Activated naive CD4-positive, alpha-beta T cell treated with anti-CD3 and anti-CD28 coated beads, Interleukin-2, amount 10 ng/mL, durations not matched to agents 7 days and 5 days (primary cell): ENCODE results near the gene SLC17A6.

ENCODE experiments used
- CTCF ChIA-PET: fragments of 350-600 bp; sonication (Branson Sonifier 250); formaldehyde crosslinking; loops from one replicate; lab custom pipeline; 2021; ENCODE audit warnings: antibody characterized with exemption; lab: Charles Lee
- DNase-seq: peaks from one replicate; pipeline ENCODE4 v3.0.0-alpha.2; 2020
- H3K27ac Mint-ChIP-seq: one replicate; pipeline ENCODE4 v1.8.0; 2021; ENCODE audit warnings: mild to moderate bottlenecking, moderate library complexity, mixed read lengths
- H3K27me3 Mint-ChIP-seq: one replicate; pipeline ENCODE4 v1.8.0; 2021; ENCODE audit warnings: mild to moderate bottlenecking, mixed read lengths
- H3K36me3 Mint-ChIP-seq: one replicate; pipeline ENCODE4 v1.8.0; 2021; ENCODE audit warnings: mixed read lengths
- H3K4me1 Mint-ChIP-seq: one replicate; pipeline ENCODE4 v1.8.0; 2021; ENCODE audit warnings: mixed read lengths
- H3K4me3 Mint-ChIP-seq: one replicate; pipeline ENCODE4 v1.8.0; 2021; ENCODE audit warnings: mild to moderate bottlenecking, moderate library complexity, mixed read lengths
- H3K9me3 Mint-ChIP-seq: one replicate; pipeline ENCODE4 v1.8.0; 2021; ENCODE audit warnings: mixed read lengths

The SLC17A6 gene

DNA sequence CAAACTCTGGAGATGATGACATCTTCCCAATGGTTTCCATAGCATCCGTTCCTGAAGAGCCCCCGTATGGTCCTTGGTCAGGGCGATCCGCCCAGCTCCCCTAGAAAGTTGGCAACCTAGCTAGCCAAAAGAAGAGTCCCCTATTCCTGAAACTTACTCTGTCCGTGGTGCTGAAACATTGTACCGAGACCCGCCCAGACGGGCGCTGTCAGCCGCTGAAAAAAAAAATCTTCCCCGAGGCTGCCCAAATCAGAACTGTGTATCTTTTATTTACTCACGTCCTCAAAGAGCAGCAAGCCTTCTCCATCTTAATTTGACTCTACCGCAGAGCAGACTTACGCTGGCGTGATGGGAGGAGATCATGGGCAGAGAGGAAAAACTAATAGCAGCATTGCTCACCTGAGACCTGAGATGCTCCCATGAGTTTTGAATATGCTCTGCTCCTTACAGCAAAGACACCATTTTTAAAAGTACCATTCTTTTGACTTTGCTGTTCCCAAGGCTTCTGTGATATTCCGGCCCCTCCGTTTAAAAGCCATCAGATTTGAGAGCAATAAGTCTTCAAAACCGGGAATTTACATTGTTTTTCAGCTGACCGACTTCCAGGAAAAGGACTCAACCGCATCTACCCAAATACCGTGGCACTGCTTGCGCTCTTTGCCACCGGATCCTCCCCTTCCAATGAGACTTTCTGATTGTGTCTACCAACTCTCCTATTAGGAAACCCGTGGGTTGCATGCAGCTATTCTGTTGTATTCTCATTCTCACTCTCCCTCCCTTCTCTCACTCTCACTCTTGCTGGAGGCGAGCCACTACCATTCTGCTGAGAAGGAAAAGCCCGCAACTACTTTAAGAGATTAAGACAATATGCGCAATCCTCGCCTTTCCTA, at the start of gene SLC17A6:
TSS of gene SLC17A6 (plus strand) at position 786 of the 890 bp plus-strand sequence. CDS start 153 bp downstream, outside the sequence.
- DNase-seq, result peak; percentile 43
- Mint-ChIP-seq H3K9me3 (no peaks in the 10 kb centered on the region), H3K27ac (peak within 1 kb of the TSS; percentile 16), H3K36me3 (no peaks in the 10 kb centered on the region), H3K27me3 (peaks cover 46% of the 10 kb centered on the region), H3K4me3 (no peak within 1 kb of the TSS), H3K4me1 (no peaks in the 10 kb centered on the region)
- CTCF ChIA-PET, result interaction anchor here (1.2 kb wide), 1 partner anchor 450 kb away, joined by 4 read pairs; no protein-coding TSS in a partner anchor

DNA sequence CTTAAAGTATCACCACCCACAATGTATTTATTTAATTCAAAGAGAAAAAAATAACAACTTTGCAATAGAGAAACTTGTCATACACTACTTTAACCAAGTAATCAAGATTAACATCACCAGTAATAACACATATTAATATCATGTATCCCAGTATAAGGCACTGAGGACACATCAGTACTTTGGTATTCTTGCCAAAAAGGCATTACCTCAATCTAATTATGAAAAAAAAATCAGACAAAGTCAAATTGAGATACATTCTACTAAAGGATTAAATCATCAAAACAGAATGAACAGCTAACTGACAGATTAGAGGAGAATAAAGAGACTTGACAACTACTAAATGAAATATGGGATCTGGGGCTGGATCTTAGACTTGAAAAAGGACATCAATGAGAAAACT, 35.8 kb upstream of the SLC17A6 start:
- H3K4me1 Mint-ChIP-seq, result no peaks in the 10 kb centered on the region
- no peaks in the 10 kb centered on the region for H3K36me3 Mint-ChIP-seq
- no peak overlapping the region for H3K4me3 Mint-ChIP-seq
- H3K27me3 Mint-ChIP-seq, result peaks cover 4% of the 10 kb centered on the region
- CTCF ChIA-PET, result no interaction called here
- no peaks in the 10 kb centered on the region for H3K9me3 Mint-ChIP-seq
- DNase-seq, result no peak
- no peak overlapping the region for H3K27ac Mint-ChIP-seq

DNA sequence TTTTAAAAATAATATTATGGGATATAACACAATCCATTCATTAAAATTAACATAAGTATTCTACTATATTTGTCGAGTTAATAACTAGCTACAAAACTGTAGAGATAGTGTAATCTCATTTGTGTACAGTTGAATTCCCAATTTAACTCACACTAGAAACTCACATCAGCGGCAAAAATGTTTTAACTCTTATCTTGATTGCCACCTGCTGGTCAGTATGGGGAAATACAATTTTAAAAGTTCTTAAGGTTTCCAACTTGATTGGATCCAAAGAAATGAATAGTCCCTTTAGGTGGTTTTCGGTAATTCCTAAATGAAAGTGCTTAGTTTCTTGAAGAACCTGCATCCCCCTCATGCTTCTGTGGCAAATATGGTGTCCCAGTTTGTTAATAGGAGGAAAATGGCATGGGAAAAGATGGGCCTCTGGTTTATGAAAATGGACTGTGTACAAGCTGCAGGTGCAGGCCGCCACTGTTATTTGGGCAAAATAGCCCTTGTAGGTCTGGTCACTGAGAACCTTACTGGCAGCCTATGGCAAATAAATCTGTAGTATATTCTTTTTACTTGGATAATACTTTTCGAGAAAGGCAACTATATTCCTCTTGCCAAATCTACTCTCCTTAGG, 33.7 kb upstream of the SLC17A6 start:
- Mint-ChIP-seq H3K4me3 (no peak overlapping the region), H3K27me3 (peaks cover 4% of the 10 kb centered on the region), H3K4me1 (no peaks in the 10 kb centered on the region), H3K36me3 (no peaks in the 10 kb centered on the region), H3K27ac (no peak overlapping the region), H3K9me3 (no peaks in the 10 kb centered on the region)
- DNase-seq, result no peak
- CTCF ChIA-PET, result interaction anchor here (0.5 to 1.5 kb wide), 5 partner anchors 9 to 1657 kb away, joined by 3 to 5 read pairs (median 3); no protein-coding TSS in a partner anchor

DNA sequence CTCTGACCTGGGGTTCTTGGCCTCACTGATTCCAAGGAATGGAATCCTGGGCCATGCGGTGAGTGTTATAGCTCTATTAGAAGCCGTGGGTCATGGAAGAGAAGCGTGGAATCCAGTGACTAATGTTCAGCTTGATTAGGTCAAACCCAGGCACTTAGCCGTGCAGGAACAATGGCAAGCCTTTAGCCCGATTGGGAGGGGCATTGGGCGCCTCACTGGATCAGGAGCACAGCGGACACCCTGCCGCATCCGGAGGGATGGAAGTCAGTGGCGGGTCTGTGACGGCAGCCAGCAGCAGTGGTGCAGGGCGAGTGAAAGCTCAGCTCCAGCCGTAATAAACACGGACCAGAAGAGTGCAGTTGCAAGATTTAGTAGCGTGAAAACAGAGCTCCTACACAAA, 20.5 kb upstream of the SLC17A6 start:
- Mint-ChIP-seq H3K27ac (no peak overlapping the region), H3K27me3 (no peaks in the 10 kb centered on the region), H3K4me1 (no peaks in the 10 kb centered on the region), H3K36me3 (no peaks in the 10 kb centered on the region), H3K9me3 (no peaks in the 10 kb centered on the region), H3K4me3 (no peak overlapping the region)
- DNase-seq, result no peak
- CTCF ChIA-PET, result no interaction called here

DNA sequence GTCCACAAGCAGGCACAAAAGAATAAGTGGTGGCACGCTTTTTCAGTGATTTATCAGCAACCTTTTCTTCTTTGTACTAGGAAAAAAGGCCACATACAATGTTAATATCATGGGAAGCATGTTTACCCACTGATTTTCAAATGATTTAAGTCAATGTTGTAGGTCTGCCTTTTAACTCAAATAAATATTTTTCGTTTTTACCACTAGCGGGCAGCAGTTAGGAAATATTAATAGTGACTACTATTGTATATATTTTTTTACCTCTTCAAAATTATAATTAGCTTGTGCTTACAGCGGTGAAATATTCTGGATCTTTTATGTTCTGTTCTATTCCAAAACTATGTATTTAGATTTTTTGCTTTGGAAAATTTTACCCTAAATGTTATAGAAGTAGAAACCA, 6.4 kb upstream of the SLC17A6 start:
- CTCF ChIA-PET, result no interaction called here

DNA sequence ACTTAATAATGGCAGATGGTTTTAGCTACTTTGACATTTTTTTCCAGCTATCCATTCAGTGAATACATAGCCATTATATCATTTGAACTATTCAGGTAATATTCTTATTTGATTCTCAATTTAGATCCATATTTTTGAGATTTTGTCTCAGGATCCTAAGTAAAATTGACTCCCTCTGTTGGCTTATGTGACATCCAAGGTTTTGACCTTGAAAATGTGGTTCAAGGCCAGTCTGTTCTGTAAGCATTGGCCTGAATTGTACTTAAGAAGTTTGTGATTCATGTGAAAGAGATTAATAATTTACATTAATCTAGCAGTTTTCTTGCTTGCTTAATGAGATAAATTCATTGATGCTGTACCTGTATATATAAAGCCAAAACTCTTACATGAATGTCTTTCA, 1.6 kb upstream of the SLC17A6 start:
- Mint-ChIP-seq H3K36me3 (no peaks in the 10 kb centered on the region), H3K27ac (no peak overlapping the region), H3K4me1 (no peaks in the 10 kb centered on the region), H3K4me3 (no peak overlapping the region), H3K9me3 (no peaks in the 10 kb centered on the region), H3K27me3 (peaks cover 33% of the 10 kb centered on the region)
- CTCF ChIA-PET, result interaction anchor here (1.2 kb wide), 1 partner anchor 451 kb away, joined by 4 read pairs; no protein-coding TSS in a partner anchor
- DNase-seq, result no peak

More for the DNA sequence above, 6.4 kb upstream of the SLC17A6 start:
- Mint-ChIP-seq H3K9me3 (no peaks in the 10 kb centered on the region), H3K27ac (no peak overlapping the region), H3K36me3 (no peaks in the 10 kb centered on the region), H3K27me3 (no peaks in the 10 kb centered on the region), H3K4me3 (no peak overlapping the region), H3K4me1 (no peaks in the 10 kb centered on the region)
- DNase-seq, result no peak

DNA sequence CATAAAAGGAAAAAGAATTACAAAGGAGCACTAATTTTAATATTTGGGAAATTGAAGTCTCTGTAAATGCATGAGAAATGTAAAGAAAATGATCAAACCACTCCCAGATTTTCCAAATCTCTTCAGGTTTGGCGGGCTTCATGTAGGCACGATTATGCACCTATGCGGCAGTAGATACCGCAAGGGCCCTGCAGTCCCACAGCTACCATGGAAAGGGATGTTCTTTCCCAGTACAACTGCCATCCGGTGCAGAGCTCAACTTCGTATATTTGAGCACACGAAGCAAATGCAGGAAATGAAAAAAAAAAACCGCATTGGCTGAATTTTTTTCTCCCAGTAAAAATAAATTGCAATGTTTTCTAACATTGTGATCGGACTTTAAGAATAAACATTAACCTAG, 1.4 kb downstream of the SLC17A6 start:
- no peak for DNase-seq
- Mint-ChIP-seq H3K36me3 (no peaks in the 10 kb centered on the region), H3K27me3 (peaks cover 62% of the 10 kb centered on the region), H3K4me3 (no peak overlapping the region), H3K9me3 (no peaks in the 10 kb centered on the region), H3K27ac (no peak overlapping the region), H3K4me1 (no peaks in the 10 kb centered on the region)
- CTCF ChIA-PET, result no interaction called here

DNA sequence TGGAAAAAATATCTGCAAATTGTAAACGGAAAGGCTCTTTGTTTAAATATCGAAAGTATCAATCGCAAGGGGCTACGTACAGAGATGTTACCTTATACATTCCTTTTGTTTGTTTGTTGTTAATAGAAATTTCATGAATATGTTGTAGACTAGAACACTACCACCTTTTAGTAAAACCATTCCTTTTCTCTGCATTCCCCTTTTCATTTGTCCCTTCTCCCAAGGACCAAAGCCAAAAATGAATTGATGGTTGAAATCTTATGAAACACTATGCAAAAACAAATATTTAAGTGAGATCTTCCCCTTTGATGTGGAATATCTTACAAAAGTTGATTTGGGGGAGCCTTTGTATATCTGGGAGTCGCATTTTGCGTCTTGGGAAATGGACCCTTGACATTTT, 2.1 kb downstream of the SLC17A6 start:
- H3K4me3 Mint-ChIP-seq, result no peak overlapping the region
- CTCF ChIA-PET, result interaction anchor here (1.4 kb wide), 1 partner anchor 447 kb away, joined by 3 read pairs; no protein-coding TSS in a partner anchor
- DNase-seq, result no peak
- no peaks in the 10 kb centered on the region for H3K36me3 Mint-ChIP-seq
- no peaks in the 10 kb centered on the region for H3K4me1 Mint-ChIP-seq
- H3K27ac Mint-ChIP-seq, result no peak overlapping the region
- peaks cover 62% of the 10 kb centered on the region for H3K27me3 Mint-ChIP-seq
- no peaks in the 10 kb centered on the region for H3K9me3 Mint-ChIP-seq

DNA sequence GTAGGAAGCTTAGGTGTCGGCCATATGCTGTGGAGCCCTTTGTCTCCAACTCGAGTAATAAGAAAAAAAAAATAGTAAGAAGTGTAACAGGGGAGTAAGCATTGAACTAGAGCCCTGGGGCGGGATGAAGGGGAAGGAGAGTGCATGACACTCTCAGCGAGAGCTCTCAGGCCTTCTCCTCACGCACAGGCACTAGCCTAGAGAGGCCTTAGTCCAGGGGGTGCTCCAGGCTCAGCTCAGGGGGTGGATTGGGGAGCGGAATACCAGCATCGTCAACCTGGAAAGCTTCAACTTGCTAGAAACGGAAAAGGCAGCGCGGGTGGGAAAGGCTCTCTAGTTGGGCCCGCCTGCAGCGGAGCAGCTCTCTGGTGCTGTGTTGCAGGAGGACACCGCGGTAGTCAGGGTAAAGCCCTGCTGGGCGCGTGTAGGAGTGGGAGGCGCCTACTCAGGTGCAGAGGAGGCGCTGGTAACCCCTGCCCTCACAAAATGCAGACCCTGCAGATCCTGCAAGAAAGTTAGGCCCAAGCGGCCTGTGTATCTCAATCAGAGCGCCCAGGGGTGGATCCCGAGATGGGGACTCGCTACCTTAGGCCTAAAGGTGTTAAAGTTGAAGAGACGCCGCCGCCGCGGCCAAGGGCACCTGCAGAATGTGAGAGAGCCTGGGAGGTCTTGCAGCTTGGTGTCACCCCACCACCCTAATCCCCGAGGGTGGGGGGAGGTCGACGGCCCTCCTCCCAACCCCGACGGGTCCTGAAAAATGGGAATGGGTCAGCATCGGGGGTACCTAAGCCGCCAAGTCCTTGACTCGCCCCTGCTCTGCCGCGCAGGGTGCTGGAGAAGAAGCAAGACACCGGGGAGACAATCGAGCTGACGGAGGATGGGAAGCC, 2.8 kb downstream of the SLC17A6 start:
- H3K4me3 Mint-ChIP-seq, result no peak overlapping the region
- no peak overlapping the region for H3K27ac Mint-ChIP-seq
- peaks cover 63% of the 10 kb centered on the region for H3K27me3 Mint-ChIP-seq
- no peaks in the 10 kb centered on the region for H3K4me1 Mint-ChIP-seq
- no peak for DNase-seq
- CTCF ChIA-PET, result interaction anchor here (1.4 kb wide), 1 partner anchor 446 kb away, joined by 3 read pairs; no protein-coding TSS in a partner anchor
- H3K9me3 Mint-ChIP-seq, result no peaks in the 10 kb centered on the region
- no peaks in the 10 kb centered on the region for H3K36me3 Mint-ChIP-seq

DNA sequence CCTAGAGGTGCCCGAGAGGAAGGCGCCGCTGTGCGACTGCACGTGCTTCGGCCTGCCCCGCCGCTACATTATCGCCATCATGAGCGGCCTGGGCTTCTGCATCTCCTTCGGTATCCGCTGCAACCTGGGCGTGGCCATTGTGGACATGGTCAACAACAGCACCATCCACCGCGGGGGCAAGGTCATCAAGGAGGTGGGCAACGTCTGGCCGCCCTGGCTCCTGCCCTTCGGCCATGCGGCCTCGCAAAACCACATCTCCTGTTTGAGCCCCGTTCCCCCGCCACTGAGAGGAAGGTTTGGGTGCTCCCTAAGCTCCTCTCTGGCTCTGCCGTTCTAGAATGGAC, 3.4 kb downstream of the SLC17A6 start:
- CTCF ChIA-PET, result no interaction called here
- no peak overlapping the region for H3K27ac Mint-ChIP-seq
- H3K4me3 Mint-ChIP-seq, result no peak overlapping the region

DNA sequence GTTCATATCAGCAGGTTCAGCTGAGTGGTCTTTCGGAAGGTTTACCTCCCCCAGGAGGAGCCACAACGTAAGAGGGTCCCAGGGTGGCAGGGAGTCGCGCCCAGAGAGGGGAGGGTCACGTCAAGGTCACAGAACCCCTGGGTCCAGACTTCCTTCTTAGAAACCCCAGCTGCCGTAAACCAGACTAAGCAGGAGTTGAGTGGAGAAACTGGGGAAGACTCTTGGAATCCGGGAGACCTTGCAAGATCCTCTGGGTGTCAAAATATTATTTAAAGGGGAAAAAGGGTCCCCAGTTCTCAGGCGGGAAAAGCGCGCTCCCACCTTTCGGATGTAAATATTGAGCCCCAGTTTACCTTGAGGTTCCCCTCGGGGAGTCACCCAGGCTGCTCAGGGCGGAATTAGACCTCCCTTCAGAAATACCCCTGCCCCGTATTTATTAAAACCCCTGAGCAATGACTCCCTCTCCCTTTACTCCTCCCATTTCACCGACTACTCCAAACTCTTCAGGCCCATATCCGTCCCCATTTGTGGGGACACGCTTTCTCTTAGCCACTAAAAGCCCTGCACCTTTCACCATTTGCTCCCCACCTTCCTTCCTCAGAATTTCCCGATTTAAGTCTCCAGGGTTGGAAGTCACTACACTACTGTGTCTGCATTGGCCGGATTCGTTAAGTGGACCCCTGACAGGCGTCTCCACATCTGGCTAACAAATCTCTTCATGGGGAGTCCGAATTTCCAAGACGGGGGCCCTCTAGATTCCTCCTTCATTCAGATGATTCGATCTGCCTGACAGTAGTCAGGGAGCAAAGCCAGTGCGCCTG, 4.2 kb downstream of the SLC17A6 start:
- Mint-ChIP-seq H3K9me3 (no peaks in the 10 kb centered on the region), H3K4me1 (no peaks in the 10 kb centered on the region), H3K27me3 (peaks cover 62% of the 10 kb centered on the region), H3K36me3 (no peaks in the 10 kb centered on the region), H3K27ac (no peak overlapping the region), H3K4me3 (no peak overlapping the region)
- CTCF ChIA-PET, result interaction anchor here (0.6 to 1.4 kb wide), 2 partner anchors 37 to 445 kb away, joined by 4 to 5 read pairs; no protein-coding TSS in a partner anchor
- no peak for DNase-seq

More for the DNA sequence above, 3.4 kb downstream of the SLC17A6 start:
- Mint-ChIP-seq H3K4me1 (no peaks in the 10 kb centered on the region), H3K27me3 (peaks cover 67% of the 10 kb centered on the region), H3K36me3 (no peaks in the 10 kb centered on the region), H3K9me3 (no peaks in the 10 kb centered on the region)
- no peak for DNase-seq

DNA sequence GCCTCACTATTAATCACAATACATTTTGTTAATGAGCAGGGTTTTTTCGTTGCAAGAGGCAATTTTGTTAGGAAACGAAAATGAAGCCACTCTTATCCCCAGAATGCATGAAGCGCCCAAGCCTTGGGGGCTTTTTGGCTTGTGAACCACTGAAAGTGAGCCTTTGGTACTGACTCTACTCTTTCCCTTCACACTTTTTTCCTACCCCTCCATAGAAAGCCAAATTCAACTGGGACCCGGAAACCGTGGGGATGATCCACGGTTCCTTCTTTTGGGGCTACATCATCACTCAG, 4.8 kb downstream of the SLC17A6 start:
- DNase-seq, result no peak
- CTCF ChIA-PET, result interaction anchor here (1.4 kb wide), 1 partner anchor 445 kb away, joined by 4 read pairs; no protein-coding TSS in a partner anchor
- H3K27ac Mint-ChIP-seq, result no peak overlapping the region
- no peak overlapping the region for H3K4me3 Mint-ChIP-seq
- H3K9me3 Mint-ChIP-seq, result no peaks in the 10 kb centered on the region
- no peaks in the 10 kb centered on the region for H3K36me3 Mint-ChIP-seq
- peaks cover 57% of the 10 kb centered on the region for H3K27me3 Mint-ChIP-seq
- no peaks in the 10 kb centered on the region for H3K4me1 Mint-ChIP-seq

DNA sequence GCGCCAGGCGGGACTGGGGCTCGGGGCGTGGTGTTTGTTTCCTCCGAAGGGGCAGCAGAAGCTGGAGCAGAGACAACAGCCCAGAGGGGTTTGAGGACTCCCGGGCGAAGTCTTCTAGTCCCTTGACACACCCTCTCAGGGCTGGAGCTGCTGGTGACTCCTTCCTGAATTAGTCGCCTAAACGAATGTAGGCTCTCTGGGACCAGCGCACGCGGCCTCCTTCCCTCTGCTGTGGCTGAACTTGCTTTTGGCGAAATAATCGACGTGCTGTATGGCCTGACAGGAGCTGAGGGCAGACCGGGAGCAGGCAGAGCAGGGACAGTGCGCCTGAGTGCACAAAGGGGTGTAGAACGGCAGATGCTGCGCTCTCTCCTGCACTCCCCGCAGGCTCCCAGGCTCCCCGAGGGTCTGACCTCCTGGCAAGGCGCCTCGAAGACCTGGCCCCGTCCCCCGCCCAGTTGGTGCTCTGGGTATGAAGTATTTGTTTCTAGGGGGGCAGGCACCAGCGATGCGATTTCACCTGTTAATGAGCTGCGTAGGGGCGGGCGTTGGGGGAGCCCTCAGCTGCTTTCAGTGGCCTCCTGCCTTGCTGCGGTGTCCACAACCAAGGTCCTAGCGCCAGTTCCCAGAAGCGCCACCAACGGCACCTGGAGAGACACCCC, 5.3 kb downstream of the SLC17A6 start:
- Mint-ChIP-seq H3K27me3 (peaks cover 52% of the 10 kb centered on the region), H3K4me3 (no peak overlapping the region), H3K4me1 (no peaks in the 10 kb centered on the region), H3K9me3 (no peaks in the 10 kb centered on the region), H3K27ac (no peak overlapping the region), H3K36me3 (no peaks in the 10 kb centered on the region)
- CTCF ChIA-PET, result interaction anchor here (1.4 kb wide), 1 partner anchor 444 kb away, joined by 4 read pairs; no protein-coding TSS in a partner anchor
- DNase-seq, result no peak
